ENCODE measurements around the gene P2RY6.
A peak's percentile ranks its signal among the peaks of the same experiment; 100 is the strongest.

The P2RY6 gene

GRCh38 chr11:73237471-73238290, 34.5 kb upstream of the P2RY6 start:
- no peak for DNase-seq (ENCODE audit: low read depth in 2 of 2)

GRCh38 chr11:73239111-73239521, 33.0 kb upstream of the P2RY6 start:
- DNase-seq (ENCODE audit: low read depth in 2 of 2), result no peak

GRCh38 chr11:73239571-73240189, 32.5 kb upstream of the P2RY6 start:
- DNase-seq (ENCODE audit: low read depth in 2 of 2), result no peak

GRCh38 chr11:73240190-73240781, 31.9 kb upstream of the P2RY6 start:
- no peak for DNase-seq (ENCODE audit: low read depth in 2 of 2)

- no peak for DNase-seq (ENCODE audit: low read depth in 2 of 2)
Observed at GRCh38 chr11:73241300-73241699, 30.8 kb upstream of the P2RY6 start.

- peak; percentile 66 to 74 for DNase-seq (ENCODE audit: low read depth in 2 of 2)
Observed at GRCh38 chr11:73242251-73243092, 29.7 kb upstream of the P2RY6 start.

- no peak for DNase-seq (ENCODE audit: low read depth in 2 of 2)
Observed at GRCh38 chr11:73243093-73243485, 29.0 kb upstream of the P2RY6 start.

- no peak for DNase-seq (ENCODE audit: low read depth in 2 of 2)
Observed at GRCh38 chr11:73244589-73245240, 27.4 kb upstream of the P2RY6 start.

- no peak for DNase-seq (ENCODE audit: low read depth in 2 of 2)
Observed at GRCh38 chr11:73245461-73245860, 26.7 kb upstream of the P2RY6 start.

GRCh38 chr11:73246303-73246702, 25.8 kb upstream of the P2RY6 start:
- DNase-seq (ENCODE audit: low read depth in 2 of 2), result no peak

- DNase-seq (ENCODE audit: low read depth in 2 of 2), result no peak
Observed at GRCh38 chr11:73248526-73249185, 23.5 kb upstream of the P2RY6 start.

GRCh38 chr11:73249304-73249703, 22.8 kb upstream of the P2RY6 start:
- no peak for DNase-seq (ENCODE audit: low read depth in 2 of 2)

- DNase-seq (ENCODE audit: low read depth in 2 of 2), result no peak
Observed at GRCh38 chr11:73249853-73250783, 22.0 kb upstream of the P2RY6 start.

- DNase-seq (ENCODE audit: low read depth in 2 of 2), result no peak
Observed at GRCh38 chr11:73252577-73253191, 19.5 kb upstream of the P2RY6 start.

- no peak for DNase-seq (ENCODE audit: low read depth in 2 of 2)
Observed at GRCh38 chr11:73257342-73258103, 14.6 kb upstream of the P2RY6 start.

GRCh38 chr11:73258104-73259035, 13.8 kb upstream of the P2RY6 start:
- no peak for DNase-seq (ENCODE audit: low read depth in 2 of 2)

GRCh38 chr11:73259406-73260126, 12.6 kb upstream of the P2RY6 start:
- no peak for DNase-seq (ENCODE audit: low read depth in 2 of 2)

Data from stimulated activated CD8-positive, alpha-beta memory T cell treated with anti-CD3 and anti-CD28 coated beads, Interleukin-2, amount 100 ng/mL, for 48 hours (primary cell).